ENCODE measurements around the gene FAM24B.

Gene FAM24B

DNA sequence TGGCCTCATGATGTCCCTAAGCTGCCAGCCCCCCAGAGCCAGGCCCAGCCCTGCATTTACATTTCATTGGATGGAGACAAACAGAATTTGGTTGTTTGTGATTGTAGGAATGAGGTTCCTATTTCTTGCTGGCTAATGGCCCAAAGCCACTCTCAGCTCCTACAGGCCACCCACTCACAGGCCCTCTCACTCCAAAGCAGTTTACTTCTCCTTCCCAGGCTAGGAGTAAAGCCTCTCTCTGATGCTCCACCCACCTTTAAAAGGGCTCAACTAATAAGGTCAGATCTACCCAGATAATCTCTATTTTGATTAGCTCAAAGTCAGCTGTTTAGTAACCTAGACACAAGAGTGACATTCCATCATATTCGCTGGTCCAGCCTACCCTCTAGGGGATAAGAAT lies 22.5 kb downstream of the FAM24B start:
- DNase-seq: no peak

DNA sequence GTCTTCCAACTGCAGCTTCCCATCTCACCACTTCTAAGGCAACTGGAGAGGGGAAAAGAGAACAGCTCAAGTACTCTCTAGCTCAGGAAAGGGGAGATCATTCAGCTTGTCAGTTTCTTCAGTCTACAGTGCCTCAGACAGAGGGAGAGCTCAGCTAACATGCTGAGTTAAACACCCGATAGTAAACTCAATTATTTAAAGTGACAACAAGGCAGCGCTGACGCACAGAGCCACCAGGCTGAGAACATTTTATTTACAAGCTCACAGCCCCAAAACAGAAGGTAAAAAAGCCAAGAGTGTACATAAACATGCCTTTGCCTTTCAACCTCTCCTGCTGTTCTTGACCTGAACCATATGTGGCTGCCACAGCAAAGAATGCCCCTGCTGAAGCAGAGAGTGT lies 23.6 kb downstream of the FAM24B start:
- no peak for DNase-seq

- no peak for DNase-seq
Measured at GRCh38 chr10:122854648-122855047, 24.7 kb downstream of the FAM24B start.

GRCh38 chr10:122853665-122854313 lies 25.6 kb downstream of the FAM24B start:
- no peak for DNase-seq

- DNase-seq: no peak
Measured at GRCh38 chr10:122852261-122852660, 27.1 kb downstream of the FAM24B start.

DNA sequence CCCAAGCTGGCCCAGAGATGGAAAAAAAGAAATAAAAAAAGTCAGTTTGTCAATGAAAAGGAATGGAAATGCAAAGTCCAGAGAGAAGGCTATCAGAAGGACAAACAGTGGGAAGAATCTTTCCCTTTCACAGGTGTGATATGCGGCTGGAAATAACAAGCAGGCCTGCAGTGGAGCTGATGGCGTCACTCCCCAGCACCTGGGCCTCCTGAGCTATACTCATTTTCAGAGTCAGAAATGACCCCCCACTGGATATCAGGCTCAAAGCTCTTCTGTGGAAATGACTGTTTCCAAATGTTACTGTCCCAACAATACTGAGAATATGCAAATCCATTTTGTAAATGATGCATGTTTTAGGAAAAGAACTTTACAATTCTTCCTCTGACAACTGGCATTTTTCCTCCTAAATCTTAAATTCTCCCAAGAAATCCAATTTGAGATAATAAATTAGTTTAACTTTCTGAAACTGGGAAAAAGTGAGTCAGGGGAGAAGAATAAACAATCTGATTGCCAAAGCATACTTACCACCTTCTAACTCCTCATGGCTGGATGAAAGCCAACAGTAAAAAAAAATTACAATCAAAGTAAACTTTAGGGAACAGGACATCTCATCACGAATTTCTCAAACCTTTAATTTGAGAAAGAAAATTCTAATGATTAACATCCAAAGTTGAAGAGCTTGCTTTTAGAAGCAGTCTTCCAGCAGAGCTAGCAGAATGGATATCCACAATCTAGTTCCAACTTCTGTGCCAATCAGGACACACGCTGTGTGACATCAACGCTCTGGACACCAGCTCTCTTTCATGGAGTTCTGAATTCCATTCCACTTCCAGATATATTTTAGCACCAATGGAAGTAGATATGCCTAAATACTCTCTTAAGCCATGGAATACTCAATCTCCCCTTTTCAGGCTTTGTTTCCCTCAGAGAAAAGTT lies 28.4 kb downstream of the FAM24B start:
- no peak for DNase-seq

GRCh38 chr10:122849900-122850605 lies 29.3 kb downstream of the FAM24B start:
- DNase-seq: no peak

- no peak for DNase-seq
Measured at GRCh38 chr10:122849090-122849489, 30.3 kb downstream of the FAM24B start.

GRCh38 chr10:122847782-122848604 lies 31.4 kb downstream of the FAM24B start:
- peak; percentile 92 for DNase-seq

DNA sequence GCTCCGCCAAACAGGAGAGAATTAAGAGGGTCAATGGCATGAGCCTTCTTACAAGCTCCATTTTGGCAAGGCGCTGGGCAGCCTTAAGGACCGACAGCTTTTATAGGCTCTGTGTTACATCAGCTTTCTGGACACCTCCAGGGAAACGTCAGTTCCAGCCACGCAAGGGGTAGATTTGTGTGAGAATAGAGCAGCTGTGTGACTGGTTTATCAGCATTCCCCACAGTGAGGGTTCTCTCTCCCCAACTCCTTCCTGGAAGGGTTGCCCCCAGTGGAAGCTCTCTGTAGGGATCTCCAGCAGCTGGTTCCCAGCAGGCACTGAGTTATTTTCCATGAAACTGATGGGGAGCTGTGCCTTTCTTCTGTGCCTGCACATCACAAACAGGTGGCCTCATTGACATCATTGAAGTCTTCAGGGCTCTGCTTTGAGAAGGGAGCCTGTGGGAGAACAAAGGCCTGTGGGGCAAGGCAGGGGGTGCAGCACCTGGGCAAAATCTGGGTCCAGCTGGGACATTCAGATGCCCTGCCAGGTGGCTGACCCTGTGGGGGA lies 33.5 kb downstream of the FAM24B start, which contains the start of gene CUZD1:
Gene CUZD1 (minus strand): TSS at position 75 of the 550 bp plus-strand sequence. CDS start 14 bp downstream, at position 61.
- DNase-seq: peak; percentile 55

DNA sequence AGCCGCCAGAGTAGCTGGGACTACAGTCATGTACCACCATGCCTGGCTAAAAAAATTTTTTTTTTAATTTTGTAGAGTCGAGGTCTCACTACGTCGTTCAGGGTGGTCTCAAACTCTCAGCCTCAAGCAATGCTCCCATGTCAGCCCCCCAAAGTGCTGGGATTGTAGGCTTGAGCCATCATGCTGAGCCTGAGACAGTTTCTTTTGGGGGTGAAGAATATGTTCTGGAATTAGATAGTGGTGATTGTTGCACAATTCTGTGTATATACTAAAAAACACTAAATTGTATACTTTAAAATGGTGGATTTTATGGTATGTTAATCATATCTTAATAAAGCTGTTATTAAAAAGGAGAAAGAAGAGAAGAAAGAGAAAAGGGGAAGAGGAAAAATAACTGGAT lies 35.2 kb downstream of the FAM24B start:
- DNase-seq: no peak

- no peak for DNase-seq
Measured at GRCh38 chr10:122841569-122841968, 37.8 kb downstream of the FAM24B start.

DNA sequence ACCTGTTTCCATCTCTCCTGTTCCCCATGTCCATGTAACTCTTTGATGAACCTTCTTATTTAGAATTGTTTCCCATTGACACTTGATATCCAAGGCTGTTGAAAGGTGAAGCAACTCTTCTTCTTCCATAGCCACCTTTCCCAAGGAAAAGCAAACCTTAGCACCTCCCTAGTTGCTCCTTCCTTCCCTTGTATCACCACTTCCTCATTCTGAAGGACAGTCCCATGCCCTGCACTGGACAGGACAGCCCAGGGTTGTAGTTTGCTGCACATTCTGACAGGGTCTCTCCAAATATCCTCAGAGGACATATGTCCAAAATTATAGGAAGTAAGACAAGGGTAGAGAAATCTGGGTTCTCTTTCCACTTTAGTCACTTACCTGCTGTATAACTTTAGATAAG lies 39.9 kb downstream of the FAM24B start:
- no peak for DNase-seq

GRCh38 chr10:122838880-122839279 lies 40.5 kb downstream of the FAM24B start:
- no peak for DNase-seq

DNA sequence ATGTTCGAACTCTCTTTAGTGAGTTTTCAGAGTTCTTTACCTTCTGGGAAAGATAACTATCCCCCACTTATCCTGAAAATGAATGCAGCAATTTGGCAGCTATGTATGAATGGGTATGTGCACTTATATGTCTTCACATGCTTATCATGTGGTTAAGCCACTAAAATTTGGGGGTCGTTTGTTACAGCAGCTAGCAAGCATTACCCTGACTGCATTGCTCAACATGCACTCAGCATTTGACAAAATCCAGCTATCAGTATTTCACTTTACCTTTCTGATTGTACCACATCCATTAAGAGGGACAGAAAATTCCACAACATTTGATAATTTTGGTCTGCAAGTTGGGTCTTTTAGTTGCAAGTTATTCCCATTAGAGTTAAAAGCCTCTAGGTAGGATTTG lies 43.5 kb downstream of the FAM24B start:
- no peak for DNase-seq

- no peak for DNase-seq
Measured at GRCh38 chr10:122830965-122831353, 48.4 kb downstream of the FAM24B start.

- no peak for DNase-seq
Measured at GRCh38 chr10:122830273-122830964, 49.0 kb downstream of the FAM24B start.

DNA sequence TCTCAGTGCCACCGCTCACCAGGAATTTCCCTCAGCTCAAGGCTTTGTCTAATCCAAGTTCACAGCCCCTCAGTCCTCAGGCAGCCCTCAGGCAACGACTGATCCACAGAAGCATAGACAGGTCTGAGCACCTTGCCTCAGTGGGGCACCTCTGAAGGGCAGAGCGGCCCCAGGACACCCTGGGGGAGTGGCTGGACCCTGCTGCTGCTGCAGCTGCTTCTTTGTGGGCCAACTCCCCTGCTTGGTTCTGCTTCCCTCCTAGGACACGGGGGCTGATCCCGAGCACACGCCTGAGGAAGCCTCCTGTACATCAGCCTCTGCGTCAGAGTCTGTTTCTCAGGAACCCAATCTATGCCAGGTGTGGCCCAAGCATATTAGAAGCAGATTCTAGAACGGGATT lies 49.9 kb downstream of the FAM24B start:
- DNase-seq: no peak

GRCh38 chr10:122828716-122829255 lies 50.6 kb downstream of the FAM24B start:
- no peak for DNase-seq

DNA sequence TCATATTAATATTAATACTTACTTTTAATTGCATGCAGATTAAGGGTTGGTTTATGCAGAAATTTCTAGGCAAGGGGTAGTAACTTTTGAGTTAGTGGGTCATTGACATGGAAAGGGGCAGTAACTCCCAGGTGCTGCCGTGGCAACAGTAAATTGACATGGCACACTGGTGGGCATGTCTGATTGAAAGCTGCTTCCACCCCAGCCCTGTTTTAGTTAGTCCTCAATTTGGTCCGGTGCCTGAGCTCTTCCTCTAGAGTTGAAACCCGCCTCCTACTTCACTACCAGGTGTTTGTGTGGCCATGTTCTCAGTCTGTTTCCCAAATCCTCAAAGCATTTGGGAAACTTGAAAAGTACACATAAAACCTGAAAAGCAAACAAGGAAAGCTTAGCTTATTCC lies 52.1 kb downstream of the FAM24B start:
- DNase-seq: no peak

DNA sequence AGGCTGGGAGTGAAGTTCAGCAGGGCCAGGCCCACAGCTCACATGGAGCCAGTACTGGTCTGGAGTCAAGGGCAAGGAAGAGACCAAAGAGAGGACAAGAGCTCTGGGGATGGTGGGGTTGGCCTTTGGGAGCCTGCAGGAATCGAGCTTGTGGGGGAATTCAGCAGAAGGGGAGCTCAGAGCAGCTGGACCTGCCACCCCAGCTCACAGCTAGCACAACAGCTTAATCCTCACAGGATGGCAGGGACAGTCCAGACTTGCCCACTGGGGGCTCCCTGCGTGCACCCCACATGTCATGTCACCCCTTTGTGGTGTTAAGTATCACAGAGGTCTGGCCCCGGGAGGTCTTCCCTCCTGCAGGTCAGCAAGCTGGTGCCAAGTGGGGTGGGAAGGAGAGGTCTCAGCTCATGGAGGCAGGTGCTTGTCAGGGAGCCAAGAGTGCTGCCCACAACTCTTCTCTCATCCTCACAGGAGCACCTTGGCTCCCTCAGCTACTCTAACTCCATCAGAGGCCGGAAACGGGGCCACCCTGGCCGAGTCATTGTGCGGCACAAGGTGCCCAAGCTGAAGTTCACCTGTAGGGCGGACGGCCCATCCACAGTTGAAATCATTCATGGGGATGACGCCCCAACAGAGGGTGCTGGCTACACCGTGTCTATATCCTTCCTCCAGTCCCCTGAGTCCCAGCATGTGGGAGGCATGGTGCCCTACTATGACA lies 56.2 kb downstream of the FAM24B start:
- DNase-seq: no peak

All from SHP77 treated with DMSO at 0.1 percent for 48 hours (cell line).